ENCODE measurements around the gene TACR1. TPM values are rescaled to one million over a fixed set of nuclear protein-coding genes. Genes with fewer than 3 reads are reported as not detected.

The TACR1 gene
- total RNA-seq, 2 donors from 2014 or later: 3.9 to 6.0 TPM

GRCh38 chr2:75002007-75002406 is 197.3 kb downstream of the TACR1 start:
- TF ChIP-seq CTCF (IDR thresholded peaks at IDR 0.05): no peak
- H3K27ac ChIP-seq: no peak overlapping the region
- no peaks in the 10 kb centered on the region for H3K9me3 ChIP-seq
- no peak for DNase-seq (ENCODE audit: low spot score)
- no peak overlapping the region for H3K4me3 ChIP-seq
- ATAC-seq (ENCODE audit: insufficient number of reproducible peaks, low FRiP score, low read depth): no peak
- no peaks in the 10 kb centered on the region for H3K27me3 ChIP-seq (replicated peaks; ENCODE audit: insufficient read depth)
- H3K4me1 ChIP-seq (ENCODE audit: control insufficient read depth in 1 of 2, low read depth in 2 of 2): no peaks in the 10 kb centered on the region
- no peaks in the 10 kb centered on the region for H3K36me3 ChIP-seq

GRCh38 chr2:74999468-74999867 is 199.9 kb downstream of the TACR1 start:
- TF ChIP-seq CTCF (IDR thresholded peaks at IDR 0.05): no peak
- no peak for ATAC-seq (ENCODE audit: insufficient number of reproducible peaks, low FRiP score, low read depth)

More at GRCh38 chr2:74999468-74999867, 199.9 kb downstream of the TACR1 start:
- no peak for DNase-seq (ENCODE audit: low spot score)
- Histone ChIP-seq H3K36me3 (no peaks in the 10 kb centered on the region), H3K27ac (no peak overlapping the region), H3K27me3 (replicated peaks; ENCODE audit: insufficient read depth) (no peaks in the 10 kb centered on the region), H3K4me1 (ENCODE audit: control insufficient read depth in 1 of 2, low read depth in 2 of 2) (no peaks in the 10 kb centered on the region), H3K9me3 (no peaks in the 10 kb centered on the region), H3K4me3 (no peak overlapping the region)

Other genes with a start within 250 kb of the TACR1 start
- 10 to 100 TPM; 12.8 to 16.4 TPM for gene POLE4, start 240.9 kb downstream of the TACR1 start, total RNA-seq